ENCODE results near the gene PRKCB. TPM values are rescaled to one million over a fixed set of nuclear protein-coding genes. Genes with fewer than 3 reads are reported as not detected.

The PRKCB gene
- total and polyA plus RNA-seq, 5 donors: 0.41 to 4.1 (median 3.6) TPM

GRCh38 chr16:24188021-24188542, 352.3 kb downstream of the PRKCB start:
- Histone ChIP-seq H3K27ac (ENCODE audit: low read length) (no peak overlapping the region), H3K4me1 (ENCODE audit: control insufficient read depth, insufficient read depth, low read length) (no peaks in the 10 kb centered on the region), H3K4me3 (ENCODE audit: low read length) (no peak overlapping the region), H3K27me3 (ENCODE audit: control insufficient read depth, insufficient read depth) (no peaks in the 10 kb centered on the region), H3K9me3 (ENCODE audit: control insufficient read depth, low read length) (no peaks in the 10 kb centered on the region)
- intact Hi-C loops (cut with DNase I): no loop called here
- ATAC-seq (no peak), DNase-seq (no peak)
- whole genome bisulfite sequencing: 73% methylated on average over 9 of the region's 9 CpGs

- no peaks in the 10 kb centered on the region for H3K9me3 ChIP-seq (ENCODE audit: control insufficient read depth, low read length)
- ATAC-seq: no peak
- WGBS: 33% methylated on average over 6 of the region's 6 CpGs
Measured at GRCh38 chr16:24188751-24189318, 353.1 kb downstream of the PRKCB start.

GRCh38 chr16:24189941-24190340, 354.2 kb downstream of the PRKCB start:
- intact Hi-C loops (cut with DNase I): no loop called here
- 86% methylated on average over 3 of the region's 3 CpGs for WGBS
- no peaks in the 10 kb centered on the region for H3K9me3 ChIP-seq (ENCODE audit: control insufficient read depth, low read length)

More at GRCh38 chr16:24188751-24189318, 353.1 kb downstream of the PRKCB start:
- no peak for DNase-seq
- H3K27ac ChIP-seq (ENCODE audit: low read length): no peak overlapping the region
- H3K27me3 ChIP-seq (ENCODE audit: control insufficient read depth, insufficient read depth): no peaks in the 10 kb centered on the region
- H3K4me3 ChIP-seq (ENCODE audit: low read length): no peak overlapping the region
- intact Hi-C loops (cut with DNase I): no loop called here
- H3K4me1 ChIP-seq (ENCODE audit: control insufficient read depth, insufficient read depth, low read length): no peaks in the 10 kb centered on the region

DNA sequence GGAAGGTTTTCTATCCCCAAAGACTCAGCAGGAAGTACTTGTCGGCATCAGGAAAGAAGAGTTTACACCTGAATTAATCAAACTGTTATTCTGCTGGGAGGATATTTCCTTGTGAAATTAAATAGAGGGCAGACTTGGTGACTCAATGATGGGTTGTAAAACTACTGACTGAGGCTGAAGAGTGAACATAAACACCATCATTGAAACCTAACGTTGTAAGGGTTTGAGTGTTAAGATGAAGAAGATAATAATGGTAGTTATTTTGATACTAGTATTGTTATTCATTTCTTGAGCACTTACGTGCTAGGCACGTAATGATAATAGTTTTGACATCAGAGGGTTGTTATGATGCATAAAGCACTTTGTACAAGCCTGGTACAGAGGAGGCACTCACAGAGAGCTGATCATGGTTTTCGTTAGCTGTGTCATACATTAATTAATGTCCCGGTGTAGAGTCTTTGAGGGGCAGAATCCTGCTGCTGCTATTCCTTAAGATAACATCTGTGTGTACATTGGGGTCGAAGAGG, 356.2 kb downstream of the PRKCB start:
- Histone ChIP-seq H3K9me3 (ENCODE audit: control insufficient read depth, low read length) (no peaks in the 10 kb centered on the region), H3K4me3 (ENCODE audit: low read length) (no peak overlapping the region), H3K27me3 (ENCODE audit: control insufficient read depth, insufficient read depth) (no peaks in the 10 kb centered on the region), H3K4me1 (ENCODE audit: control insufficient read depth, insufficient read depth, low read length) (no peaks in the 10 kb centered on the region), H3K27ac (ENCODE audit: low read length) (no peak overlapping the region)
- intact Hi-C loops (cut with DNase I): no loop called here
- no peak for DNase-seq
- 80% methylated on average over 7 of the region's 7 CpGs for WGBS
- no peak for ATAC-seq

More at GRCh38 chr16:24189941-24190340, 354.2 kb downstream of the PRKCB start:
- no peak for DNase-seq
- no peaks in the 10 kb centered on the region for H3K27me3 ChIP-seq (ENCODE audit: control insufficient read depth, insufficient read depth)
- H3K4me3 ChIP-seq (ENCODE audit: low read length): no peak overlapping the region
- H3K4me1 ChIP-seq (ENCODE audit: control insufficient read depth, insufficient read depth, low read length): no peaks in the 10 kb centered on the region
- no peak for ATAC-seq
- no peak overlapping the region for H3K27ac ChIP-seq (ENCODE audit: low read length)

DNA sequence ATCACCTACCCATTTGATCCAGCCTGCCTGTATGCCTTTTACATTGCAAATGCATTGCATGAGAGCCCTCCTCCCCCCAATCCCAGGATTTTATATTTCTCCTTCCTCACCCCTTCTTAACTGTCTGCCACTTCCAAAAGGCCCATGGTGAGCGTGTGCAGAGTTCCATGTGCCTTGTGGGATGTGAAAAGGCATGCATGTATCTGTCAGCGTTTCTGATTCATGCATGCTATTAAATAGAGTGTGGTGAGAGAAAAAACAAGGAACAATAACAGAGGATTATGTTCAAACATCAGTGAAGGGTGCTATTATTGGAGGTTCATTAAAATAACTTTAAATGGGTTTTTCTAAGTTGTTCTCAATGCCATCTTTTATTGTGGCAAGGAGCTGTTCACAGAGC, 359.4 kb downstream of the PRKCB start:
- Histone ChIP-seq H3K4me1 (ENCODE audit: control insufficient read depth, insufficient read depth, low read length) (no peaks in the 10 kb centered on the region), H3K27me3 (ENCODE audit: control insufficient read depth, insufficient read depth) (no peaks in the 10 kb centered on the region), H3K9me3 (ENCODE audit: control insufficient read depth, low read length) (no peaks in the 10 kb centered on the region), H3K27ac (ENCODE audit: low read length) (no peak overlapping the region), H3K4me3 (ENCODE audit: low read length) (no peak overlapping the region)
- intact Hi-C loops (cut with DNase I): no loop called here
- ATAC-seq (no peak), DNase-seq (no peak)
- 65% methylated on average over 2 of the region's 2 CpGs for WGBS

DNA sequence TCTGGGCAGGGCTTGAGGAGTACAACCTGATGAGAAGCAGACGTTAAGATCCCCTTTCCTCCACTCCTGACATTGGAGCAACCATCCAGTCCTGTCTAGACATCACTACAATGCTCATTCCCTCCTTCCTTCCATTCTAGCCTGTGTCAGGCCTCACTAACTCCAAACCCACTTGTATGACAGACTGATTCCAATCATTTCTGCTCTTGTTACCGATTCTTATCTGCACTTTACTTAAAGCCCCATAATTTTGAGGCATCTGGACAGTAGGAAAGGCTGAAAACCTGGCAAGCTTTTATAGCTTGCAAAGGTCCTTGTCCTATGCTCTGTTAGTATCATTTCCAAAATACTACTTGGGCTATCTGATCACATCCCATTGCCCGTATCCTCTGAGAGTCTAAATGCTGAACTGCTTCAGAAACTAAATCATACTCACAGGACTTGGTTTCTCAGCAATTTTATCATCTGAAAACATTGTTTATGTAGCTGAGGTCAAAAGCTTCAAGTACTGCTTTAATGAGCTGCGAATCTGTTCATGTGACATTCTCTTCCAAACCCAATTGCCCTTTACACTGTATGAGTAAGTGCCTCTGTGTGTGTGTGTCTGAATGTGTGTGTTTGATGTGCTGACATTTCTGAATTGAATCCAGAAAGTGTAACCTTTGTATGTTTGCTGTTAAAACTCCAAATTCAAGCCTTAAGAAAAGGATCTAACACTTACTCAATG, 363.2 kb downstream of the PRKCB start:
- Histone ChIP-seq H3K27me3 (ENCODE audit: control insufficient read depth, insufficient read depth) (no peaks in the 10 kb centered on the region), H3K4me1 (ENCODE audit: control insufficient read depth, insufficient read depth, low read length) (no peaks in the 10 kb centered on the region), H3K27ac (ENCODE audit: low read length) (no peak overlapping the region), H3K4me3 (ENCODE audit: low read length) (no peak overlapping the region), H3K9me3 (ENCODE audit: control insufficient read depth, low read length) (no peaks in the 10 kb centered on the region)
- 39% methylated on average over 4 of the region's 4 CpGs for WGBS
- ATAC-seq: peak in 1 of 2 donors; percentile 71
- no peak for DNase-seq
- intact Hi-C loops (cut with DNase I): no loop called here

GRCh38 chr16:24203675-24204074, 367.9 kb downstream of the PRKCB start:
- ATAC-seq: no peak
- H3K4me3 ChIP-seq (ENCODE audit: low read length): no peak overlapping the region
- WGBS: 59% methylated on average over 4 of the region's 4 CpGs
- H3K27ac ChIP-seq (ENCODE audit: low read length): no peak overlapping the region
- H3K4me1 ChIP-seq (ENCODE audit: control insufficient read depth, insufficient read depth, low read length): no peaks in the 10 kb centered on the region
- H3K9me3 ChIP-seq (ENCODE audit: control insufficient read depth, low read length): no peaks in the 10 kb centered on the region
- intact Hi-C loops (cut with DNase I): no loop called here
- no peak for DNase-seq
- H3K27me3 ChIP-seq (ENCODE audit: control insufficient read depth, insufficient read depth): no peaks in the 10 kb centered on the region

DNA sequence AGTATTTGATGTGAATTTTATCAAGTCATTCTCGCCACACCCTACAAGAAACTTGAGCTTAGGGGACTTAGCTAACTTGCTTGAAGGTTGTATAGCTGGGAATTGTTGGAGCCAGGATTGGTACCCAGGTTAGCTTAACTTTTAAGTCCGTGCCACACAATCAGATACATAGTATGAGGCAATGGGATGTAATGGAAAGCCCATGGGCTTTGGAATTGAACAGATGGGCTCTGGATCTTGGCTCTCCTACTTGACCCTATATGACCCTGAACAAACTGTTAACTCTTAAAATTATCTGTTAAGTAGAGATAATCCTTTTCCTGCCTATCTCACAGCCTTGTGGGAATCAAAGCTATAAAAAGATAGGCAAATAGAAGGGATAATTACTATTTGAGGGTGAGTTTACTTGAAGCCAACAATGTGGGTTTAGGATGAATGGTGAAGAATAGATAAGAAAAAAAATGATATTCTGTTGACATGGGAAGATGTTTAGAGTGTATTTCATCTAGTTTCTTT, 368.4 kb downstream of the PRKCB start:
- no peaks in the 10 kb centered on the region for H3K27me3 ChIP-seq (ENCODE audit: control insufficient read depth, insufficient read depth)
- H3K27ac ChIP-seq (ENCODE audit: low read length): no peak overlapping the region
- ATAC-seq (no peak), DNase-seq (no peak)
- no peak overlapping the region for H3K4me3 ChIP-seq (ENCODE audit: low read length)
- H3K9me3 ChIP-seq (ENCODE audit: control insufficient read depth, low read length): no peaks in the 10 kb centered on the region
- no peaks in the 10 kb centered on the region for H3K4me1 ChIP-seq (ENCODE audit: control insufficient read depth, insufficient read depth, low read length)
- WGBS: 81% methylated on average over 2 of the region's 2 CpGs
- intact Hi-C loops (cut with DNase I): no loop called here

GRCh38 chr16:24206926-24207325, 371.1 kb downstream of the PRKCB start:
- DNase-seq: no peak
- Histone ChIP-seq H3K27me3 (ENCODE audit: control insufficient read depth, insufficient read depth) (no peaks in the 10 kb centered on the region), H3K27ac (ENCODE audit: low read length) (no peak overlapping the region), H3K9me3 (ENCODE audit: control insufficient read depth, low read length) (no peaks in the 10 kb centered on the region), H3K4me3 (ENCODE audit: low read length) (no peak overlapping the region), H3K4me1 (ENCODE audit: control insufficient read depth, insufficient read depth, low read length) (no peaks in the 10 kb centered on the region)
- no peak for ATAC-seq
- intact Hi-C loops (cut with DNase I): no loop called here
- WGBS: 92% methylated on average over 3 of the region's 3 CpGs

GRCh38 chr16:24208710-24209109, 372.9 kb downstream of the PRKCB start:
- 19% methylated on average over 5 of the region's 5 CpGs for WGBS
- Histone ChIP-seq H3K4me1 (ENCODE audit: control insufficient read depth, insufficient read depth, low read length) (no peaks in the 10 kb centered on the region), H3K9me3 (ENCODE audit: control insufficient read depth, low read length) (no peaks in the 10 kb centered on the region), H3K27me3 (ENCODE audit: control insufficient read depth, insufficient read depth) (no peaks in the 10 kb centered on the region), H3K4me3 (ENCODE audit: low read length) (no peak overlapping the region), H3K27ac (ENCODE audit: low read length) (peak overlapping the region; percentile 8)
- DNase-seq: no peak
- intact Hi-C loops (cut with DNase I): no loop called here
- ATAC-seq: peak; percentile 36 to 70

DNA sequence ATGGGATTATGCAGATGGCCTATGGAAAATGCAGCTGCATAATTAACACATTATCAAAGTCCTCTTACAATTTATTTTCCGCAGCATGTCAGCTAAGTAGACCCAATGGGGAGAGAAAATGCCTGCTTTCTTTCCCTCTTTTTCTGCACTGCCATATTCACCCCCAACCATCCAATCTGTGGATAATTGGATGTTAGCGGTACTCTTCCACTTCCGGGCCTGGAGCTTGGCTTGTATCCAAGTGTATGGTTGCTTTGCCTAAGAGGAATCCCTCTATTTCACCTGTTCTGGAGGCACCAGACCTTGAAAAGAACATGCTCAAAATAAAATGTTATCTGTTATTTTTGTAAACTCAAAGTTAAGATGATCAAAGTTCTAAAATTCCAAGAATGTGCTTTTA, 379.2 kb downstream of the PRKCB start:
- WGBS: 79% methylated on average over 3 of the region's 3 CpGs
- DNase-seq: no peak
- Histone ChIP-seq H3K27me3 (ENCODE audit: control insufficient read depth, insufficient read depth) (no peaks in the 10 kb centered on the region), H3K4me1 (ENCODE audit: control insufficient read depth, insufficient read depth, low read length) (no peaks in the 10 kb centered on the region), H3K4me3 (ENCODE audit: low read length) (no peak overlapping the region), H3K9me3 (ENCODE audit: control insufficient read depth, low read length) (no peaks in the 10 kb centered on the region), H3K27ac (ENCODE audit: low read length) (no peak overlapping the region)
- ATAC-seq: no peak
- intact Hi-C loops (cut with DNase I): no loop called here
